ENCODE measurements around the gene SH3TC1.

SH3TC1 gene

GRCh38 chr4:8277356-8278008, 78.4 kb downstream of the SH3TC1 start:
- no peak for DNase-seq (ENCODE audit: low spot score)

DNA sequence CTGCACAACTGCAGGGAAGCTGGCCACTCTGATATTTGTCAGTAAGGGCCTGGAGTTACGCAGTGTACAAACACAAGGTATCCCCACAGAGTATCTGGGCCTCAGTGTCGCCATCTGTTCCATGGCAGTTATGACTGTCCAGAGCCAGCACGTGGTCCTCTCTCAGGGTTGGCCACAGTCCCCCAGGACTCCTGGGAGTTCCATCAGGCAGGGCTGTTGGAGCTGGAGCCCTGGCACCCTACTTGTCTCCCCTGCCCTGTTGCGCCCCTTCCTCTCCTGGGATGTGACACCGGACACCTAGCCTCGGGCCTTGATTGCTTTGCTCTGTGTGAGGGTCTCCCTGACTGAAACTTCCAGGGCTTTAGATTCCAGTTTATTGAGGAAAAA, 78.9 kb downstream of the SH3TC1 start:
- DNase-seq (ENCODE audit: low spot score): no peak

DNA sequence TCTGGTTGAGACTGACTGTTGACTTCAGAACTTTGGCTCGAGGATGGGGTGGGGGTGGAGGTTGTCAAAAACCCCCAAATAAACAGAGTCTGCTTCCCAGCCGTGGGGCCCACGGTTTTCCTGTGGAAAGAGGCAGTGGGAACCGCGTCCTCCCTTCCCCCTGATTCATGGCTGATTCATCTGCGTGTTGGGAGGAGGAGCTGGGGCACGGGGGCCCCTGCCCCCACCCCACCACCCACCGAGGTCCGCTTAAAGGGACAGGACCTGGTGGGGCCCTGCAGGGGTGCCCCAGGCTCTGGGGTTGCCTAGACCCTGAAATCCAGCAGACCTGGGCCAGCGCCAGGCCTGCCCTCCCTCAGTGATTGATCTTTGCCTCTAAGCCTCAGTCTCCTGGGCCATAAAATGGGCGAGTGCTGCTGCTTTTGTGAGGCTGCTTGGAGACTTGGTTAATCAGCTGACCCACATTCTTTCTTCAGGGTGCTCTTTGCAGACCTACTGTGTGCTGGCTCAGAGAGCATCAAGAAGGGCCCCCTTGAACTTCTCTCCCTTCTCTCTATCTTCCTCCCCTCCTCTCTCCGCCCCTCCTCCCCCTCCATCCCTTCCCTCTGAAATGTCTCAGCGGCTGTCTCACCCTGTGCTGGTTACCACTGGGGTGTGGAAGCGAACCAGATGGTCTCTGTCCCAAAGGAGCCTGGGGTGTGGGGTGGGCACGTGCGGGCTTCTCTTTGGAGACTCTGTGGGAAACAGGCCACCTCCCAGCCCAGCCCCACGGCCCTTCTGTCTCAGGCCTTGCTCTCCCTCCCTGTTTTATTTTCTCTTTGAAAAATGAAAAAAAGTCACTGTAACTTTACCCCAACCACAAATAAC, 79.6 kb downstream of the SH3TC1 start:
- no peak for DNase-seq (ENCODE audit: low spot score)

- DNase-seq (ENCODE audit: low spot score): no peak
Measured at GRCh38 chr4:8279321-8280157, 80.4 kb downstream of the SH3TC1 start.

DNA sequence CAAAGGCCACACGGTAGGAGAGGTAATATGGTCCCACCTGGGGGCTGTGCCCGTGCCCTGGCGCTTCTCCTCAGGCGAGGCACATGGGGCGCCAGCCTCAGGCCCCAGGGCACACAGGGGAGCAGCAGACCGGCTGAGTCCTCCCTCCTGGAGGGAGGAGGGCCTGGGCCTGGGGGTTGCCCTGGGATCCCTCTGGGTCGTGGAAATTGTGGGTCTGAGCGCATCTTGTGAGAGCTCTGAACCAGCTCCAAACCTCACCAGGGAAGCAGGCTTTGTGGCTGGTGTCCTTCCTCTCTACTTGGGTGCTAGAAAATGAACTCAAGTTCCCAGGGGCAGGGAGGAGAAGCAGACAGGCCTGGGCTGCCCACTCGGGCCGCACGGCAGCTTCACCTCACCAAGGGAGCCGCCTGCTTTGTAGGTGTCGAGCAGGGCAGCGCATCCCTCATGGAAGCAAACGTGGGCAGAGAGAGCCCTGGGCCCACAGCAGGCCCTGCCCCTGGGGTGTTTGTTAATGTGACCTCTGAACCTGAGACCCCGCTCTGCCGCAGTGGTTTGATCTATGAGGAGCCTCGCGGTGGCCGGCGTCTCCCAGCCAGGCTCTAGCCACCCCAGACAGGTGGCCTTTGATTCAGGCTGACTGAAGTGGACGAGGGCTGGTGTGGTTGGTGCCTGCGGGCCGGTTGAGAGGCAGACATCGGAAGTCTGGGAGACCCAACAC, 81.2 kb downstream of the SH3TC1 start:
- DNase-seq (ENCODE audit: low spot score): no peak

GRCh38 chr4:8280876-8281440, 81.9 kb downstream of the SH3TC1 start:
- no peak for DNase-seq (ENCODE audit: low spot score)

DNA sequence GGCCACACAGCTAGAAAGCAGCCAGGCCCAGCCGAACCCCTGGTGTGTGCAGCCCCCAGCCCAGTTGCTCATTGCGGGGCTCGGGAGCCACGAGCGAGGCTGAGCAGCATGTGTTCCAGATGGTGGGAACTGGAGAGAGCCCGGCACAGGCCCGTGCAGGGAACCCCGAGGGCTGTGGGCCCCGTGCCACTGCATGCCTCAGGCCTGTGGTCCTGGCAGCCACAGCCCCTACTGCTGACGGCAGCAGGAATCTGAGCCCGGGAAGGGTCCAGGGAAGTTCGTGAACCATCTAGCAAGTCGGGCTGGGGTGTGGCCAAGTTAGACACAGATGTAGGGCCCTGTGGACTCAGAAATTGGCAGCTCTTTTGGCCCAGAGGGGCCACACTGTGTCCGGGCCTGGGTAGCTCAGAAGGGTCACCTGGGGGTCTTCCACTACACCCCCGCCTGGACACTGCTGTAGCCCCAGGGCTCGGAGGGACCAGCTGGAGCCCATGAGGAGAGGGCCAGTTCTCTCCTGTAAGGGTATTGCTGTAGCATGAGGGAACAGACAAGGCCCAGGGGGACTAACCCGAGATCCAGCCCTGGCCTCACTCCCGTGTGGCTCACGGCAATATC, 82.5 kb downstream of the SH3TC1 start:
- DNase-seq (ENCODE audit: low spot score): no peak

- no peak for DNase-seq (ENCODE audit: low spot score)
Measured at GRCh38 chr4:8282134-8282641, 83.1 kb downstream of the SH3TC1 start.

GRCh38 chr4:8282742-8283141, 83.7 kb downstream of the SH3TC1 start:
- DNase-seq (ENCODE audit: low spot score): no peak

GRCh38 chr4:8283161-8283560, 84.1 kb downstream of the SH3TC1 start:
- DNase-seq (ENCODE audit: low spot score): no peak

- DNase-seq (ENCODE audit: low spot score): peak; percentile 39
Measured at GRCh38 chr4:8283631-8284121, 84.6 kb downstream of the SH3TC1 start.

DNA sequence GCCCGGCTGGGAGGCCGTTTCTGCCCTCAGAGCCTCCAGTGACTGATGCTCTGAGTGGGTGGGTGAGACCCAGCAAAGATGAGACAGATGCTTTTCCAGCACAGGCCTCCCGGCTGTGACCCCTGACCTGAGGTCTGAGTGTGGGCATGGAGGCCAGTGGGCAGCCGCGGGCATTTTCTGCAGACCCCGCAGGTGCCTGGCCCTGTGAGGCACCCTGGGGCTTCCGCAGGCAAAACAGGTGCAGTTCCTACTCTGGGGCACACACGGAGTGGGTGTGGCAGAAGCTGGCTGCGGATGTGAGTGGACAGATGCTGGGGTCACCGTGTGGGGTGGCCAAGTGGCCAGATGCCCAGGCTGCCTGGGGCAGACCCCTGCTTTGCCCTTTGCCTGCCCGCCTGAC, 85.3 kb downstream of the SH3TC1 start:
- DNase-seq (ENCODE audit: low spot score): no peak

GRCh38 chr4:8285143-8285975, 86.3 kb downstream of the SH3TC1 start:
- peak; percentile 17 for DNase-seq (ENCODE audit: low spot score)

- no peak for DNase-seq (ENCODE audit: low spot score)
Measured at GRCh38 chr4:8285976-8286718, 87.1 kb downstream of the SH3TC1 start.

GRCh38 chr4:8286719-8287342, 87.7 kb downstream of the SH3TC1 start:
- DNase-seq (ENCODE audit: low spot score): no peak

- DNase-seq (ENCODE audit: low spot score): no peak
Measured at GRCh38 chr4:8287343-8288280, 88.5 kb downstream of the SH3TC1 start.

DNA sequence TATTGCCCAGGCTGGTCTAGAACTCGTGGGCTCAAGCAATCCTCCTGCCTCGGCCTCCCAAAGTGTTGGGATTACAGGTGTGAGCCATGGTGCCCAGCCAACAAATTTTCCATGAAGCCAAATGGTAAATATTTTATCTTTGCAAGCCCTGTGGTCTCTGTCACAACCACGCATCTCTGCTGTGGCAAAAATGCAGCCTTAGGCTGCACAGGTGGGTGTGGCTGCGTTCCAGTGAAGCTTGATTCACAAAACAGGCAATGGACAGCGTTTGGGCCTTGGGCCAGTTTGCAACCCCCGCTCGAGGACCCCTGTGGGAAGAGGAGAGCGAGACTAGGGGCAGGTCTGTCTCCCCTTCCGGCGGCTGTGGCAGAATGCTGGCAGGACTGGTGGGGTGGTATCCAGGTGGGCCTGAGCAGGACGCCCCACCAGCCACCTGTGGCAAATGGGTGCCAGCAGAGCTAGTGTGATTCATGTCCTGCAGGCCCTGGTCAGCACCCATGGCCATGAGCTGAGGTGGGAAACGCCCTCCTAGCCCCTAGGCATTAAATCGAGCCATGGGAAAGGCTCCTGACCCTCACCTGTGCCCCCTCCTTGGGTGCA, 90.2 kb downstream of the SH3TC1 start:
- no peak for DNase-seq (ENCODE audit: low spot score)

Measured in NAMALWA (cell line).